ENCODE results near the gene GAD1.

Gene GAD1

GRCh38 chr2:170778900-170779299 lies 37.8 kb upstream of the GAD1 start:
- TF ChIP-seq CTCF (IDR thresholded peaks at IDR 0.05), result no peak
- H3K27ac ChIP-seq, result no peak overlapping the region

- no peak overlapping the region for H3K27ac ChIP-seq
- no peak for TF ChIP-seq ZFX (IDR thresholded peaks at IDR 0.05; ENCODE audit: borderline replicate concordance)
- no peak for TF ChIP-seq CTCF (IDR thresholded peaks at IDR 0.05)
Measured at GRCh38 chr2:170779304-170779703, 37.4 kb upstream of the GAD1 start.

GRCh38 chr2:170782673-170783072 lies 34.0 kb upstream of the GAD1 start:
- H3K27ac ChIP-seq, result no peak overlapping the region
- TF ChIP-seq ZFX (IDR thresholded peaks at IDR 0.05; ENCODE audit: borderline replicate concordance) (no peak), CTCF (IDR thresholded peaks at IDR 0.05) (no peak)

- no peak overlapping the region for H3K27ac ChIP-seq
- TF ChIP-seq CTCF (IDR thresholded peaks at IDR 0.05) (no peak), ZFX (IDR thresholded peaks at IDR 0.05; ENCODE audit: borderline replicate concordance) (no peak)
Measured at GRCh38 chr2:170783549-170783948, 33.1 kb upstream of the GAD1 start.

GRCh38 chr2:170798996-170799395 lies 17.7 kb upstream of the GAD1 start:
- no peak overlapping the region for H3K27ac ChIP-seq
- TF ChIP-seq ZFX (IDR thresholded peaks at IDR 0.05; ENCODE audit: borderline replicate concordance), result no peak
- TF ChIP-seq CTCF (IDR thresholded peaks at IDR 0.05), result no peak

GRCh38 chr2:170806548-170806947 lies 10.1 kb upstream of the GAD1 start:
- TF ChIP-seq ZFX (IDR thresholded peaks at IDR 0.05; ENCODE audit: borderline replicate concordance), result no peak
- TF ChIP-seq CTCF (IDR thresholded peaks at IDR 0.05), result no peak
- H3K27ac ChIP-seq, result no peak overlapping the region

- TF ChIP-seq ZFX (IDR thresholded peaks at IDR 0.05; ENCODE audit: borderline replicate concordance) (no peak), CTCF (IDR thresholded peaks at IDR 0.05) (peak; percentile 54)
- H3K27ac ChIP-seq, result no peak overlapping the region
Measured at GRCh38 chr2:170812710-170813600, 3.7 kb upstream of the GAD1 start.

All from 22Rv1 (cell line).